A673 (cell line): Measurements from ENCODE around the gene ADORA2B.

Experiments used
- CTCF ChIP-seq: fragments of 300-800, 200-600 bp; sonication (generic); conservative IDR thresholded peaks from 2 replicates; pipeline ENCODE4 v1.5.1; 2017; ENCODE audit warnings: low read depth, mild to moderate bottlenecking, antibody characterized with exemption, low read length, moderate library complexity, mixed read lengths
- EZH2 ChIP-seq: fragments of 200-600 bp; sonication (generic); IDR thresholded peaks from 2 replicates; pipeline ENCODE4 v1.6.1; 2017; ENCODE audit warnings: borderline replicate concordance, low read depth, mild to moderate bottlenecking, mixed read lengths, antibody characterized with exemption, low read length; ENCODE audit not compliant: poor library complexity, severe bottlenecking

GRCh38 chr17:15973016-15973415 lies 28.1 kb downstream of the ADORA2B start:
- TF ChIP-seq CTCF (no peak), EZH2 (no peak)
